A673 (cell line): ENCODE results near the gene KCNIP4. TPM values are rescaled to one million over a fixed set of nuclear protein-coding genes. Genes with fewer than 3 reads are reported as not detected.
"Not testable (repeated sequence)": the region's sequence is repeated elsewhere in the genome, so short reads cannot be mapped to it uniquely, and the experiment has no call there.

Experiments
- Bru-seq: library from RNA; stranded (reverse); fragments of 400-500 nt; gene quantifications from one replicate; lab custom pipeline; 2021; lab: Mats Ljungman, UMichigan
- BruChase-seq, 2 experiments: library from RNA; stranded (reverse); fragments of 400-500 nt; gene quantifications; one replicate each; lab custom pipeline; 2021; lab: Mats Ljungman, UMichigan
- BruUV-seq: library from RNA; stranded (reverse); fragments of 400-500 nt; replicated peaks from 2 replicates; lab custom pipeline; 2021; lab: Mats Ljungman, UMichigan
- CTCF ChIA-PET: fragments of 300-600 bp; sonication (Branson Sonifier 250); formaldehyde crosslinking; loops from one replicate; lab custom pipeline; 2022; ENCODE audit warnings: antibody characterized with exemption; lab: Charles Lee
- POLR2A ChIA-PET: fragments of 300-600 bp; sonication (Branson Sonifier 250); formaldehyde crosslinking; loops from one replicate; lab custom pipeline; 2022; ENCODE audit warnings: antibody characterized with exemption; ENCODE audit not compliant: low non-redundant PET; lab: Charles Lee
- DNase-seq: peaks from one replicate; pipeline ENCODE4 v3.0.0-alpha.2; 2015; ENCODE audit warnings: low spot score
- H3K27ac ChIP-seq: fragments of 200-600 bp; sonication (generic); 2 replicates; pipeline ENCODE4 v1.5.1; 2016; ENCODE audit warnings: mixed run types, low read depth, mild to moderate bottlenecking, mixed read lengths, antibody characterized with exemption, low read length; ENCODE audit not compliant: poor library complexity, severe bottlenecking
- H3K27me3 ChIP-seq: fragments of 200-600 bp; sonication (generic); replicated peaks from 2 replicates; pipeline ENCODE4 v1.6.1; 2017; ENCODE audit warnings: mixed run types, low read depth, mild to moderate bottlenecking, mixed read lengths, antibody characterized with exemption, low read length; ENCODE audit not compliant: insufficient read depth, poor library complexity
- H3K36me3 ChIP-seq: fragments of 200-600 bp; sonication (generic); 2 replicates; pipeline ENCODE4 v1.6.1; 2016; ENCODE audit warnings: mixed run types, mild to moderate bottlenecking, mixed read lengths, antibody characterized with exemption, low read length; ENCODE audit not compliant: insufficient read depth, poor library complexity, severe bottlenecking
- H3K4me1 ChIP-seq: fragments of 200-600 bp; sonication (generic); 2 replicates; pipeline ENCODE4 v1.6.1; 2017; ENCODE audit warnings: mixed run types, mild to moderate bottlenecking, mixed read lengths, antibody characterized with exemption, low read length; ENCODE audit not compliant: insufficient read depth, poor library complexity, severe bottlenecking
- H3K4me3 ChIP-seq: fragments of 200-600 bp; sonication (generic); 2 replicates; pipeline ENCODE4 v1.5.1; 2016; ENCODE audit warnings: low read depth, mixed run types, mild to moderate bottlenecking, mixed read lengths, low read length; ENCODE audit not compliant: poor library complexity, severe bottlenecking
- H3K9me3 ChIP-seq: fragments of 200-600 bp; sonication (generic); 2 replicates; pipeline ENCODE4 v1.6.1; 2016; ENCODE audit warnings: mixed run types, low read depth, mild to moderate bottlenecking, mixed read lengths, antibody characterized with exemption, low read length; ENCODE audit not compliant: poor library complexity, severe bottlenecking
- EZH2 ChIP-seq: fragments of 200-600 bp; sonication (generic); IDR thresholded peaks from 2 replicates; pipeline ENCODE4 v1.6.1; 2017; ENCODE audit warnings: borderline replicate concordance, low read depth, mild to moderate bottlenecking, mixed read lengths, antibody characterized with exemption, low read length; ENCODE audit not compliant: poor library complexity, severe bottlenecking
- intact Hi-C: fragments of 100-400 bp; cut with micrococcal nuclease; formaldehyde crosslinking; loops from one replicate; pipeline ENCODE4 v1.10.0; 2022; ENCODE audit not compliant: unreplicated experiment
- long read RNA-seq: library from polyadenylated mRNA; stranded (forward); transcript quantifications from one replicate; pipeline ENCODE4 v2.0.0, GENCODE V29; 2022
- total RNA-seq: library from RNA; stranded (reverse); gene quantifications from 2 replicates; pipeline ENCODE4 v1.2.3, GENCODE V29; 2021
- TF ChIP-seq, protein P1 (sequence below): fragments of 300-800, 200-600 bp; sonication (generic); conservative IDR thresholded peaks from 2 replicates; pipeline ENCODE4 v1.5.1; 2017; ENCODE audit warnings: low read depth, mild to moderate bottlenecking, antibody characterized with exemption, low read length, moderate library complexity, mixed read lengths

The KCNIP4 gene
- total RNA-seq (not detected in 2 replicates), Bru-seq, nascent RNA (percentile 2 among the genes with signal in this experiment), BruChase-seq, experiment 1, labeled RNA remaining after a 2-hour chase (percentile 5 among the genes with signal in this experiment), BruChase-seq, experiment 2, labeled RNA remaining after a 6-hour chase (percentile 12 among the genes with signal in this experiment)
- long read RNA-seq, partial matches to known transcripts = 0 of 1 reads
- long read RNA-seq, other reads (novel, unspliced or antisense) = 1 of 1 reads

GRCh38 chr4:21948347-21949072 lies at the start of gene KCNIP4:
TSS of gene KCNIP4 (minus strand) at chr4:21948772.
- no peak within 1 kb of the TSS for H3K27ac ChIP-seq
- no peaks in the 10 kb centered on the region for H3K4me1 ChIP-seq
- no peaks in the 10 kb centered on the region for H3K36me3 ChIP-seq
- peak within 1 kb of the TSS; percentile 4 for H3K4me3 ChIP-seq
- POLR2A ChIA-PET = no interaction called here
- peak; percentile 7 for DNase-seq
- H3K9me3 ChIP-seq = no peaks in the 10 kb centered on the region
- peaks cover 34% of the 10 kb centered on the region for H3K27me3 ChIP-seq
- intact Hi-C loops = no loop called here
- TF ChIP-seq, protein P1, sequence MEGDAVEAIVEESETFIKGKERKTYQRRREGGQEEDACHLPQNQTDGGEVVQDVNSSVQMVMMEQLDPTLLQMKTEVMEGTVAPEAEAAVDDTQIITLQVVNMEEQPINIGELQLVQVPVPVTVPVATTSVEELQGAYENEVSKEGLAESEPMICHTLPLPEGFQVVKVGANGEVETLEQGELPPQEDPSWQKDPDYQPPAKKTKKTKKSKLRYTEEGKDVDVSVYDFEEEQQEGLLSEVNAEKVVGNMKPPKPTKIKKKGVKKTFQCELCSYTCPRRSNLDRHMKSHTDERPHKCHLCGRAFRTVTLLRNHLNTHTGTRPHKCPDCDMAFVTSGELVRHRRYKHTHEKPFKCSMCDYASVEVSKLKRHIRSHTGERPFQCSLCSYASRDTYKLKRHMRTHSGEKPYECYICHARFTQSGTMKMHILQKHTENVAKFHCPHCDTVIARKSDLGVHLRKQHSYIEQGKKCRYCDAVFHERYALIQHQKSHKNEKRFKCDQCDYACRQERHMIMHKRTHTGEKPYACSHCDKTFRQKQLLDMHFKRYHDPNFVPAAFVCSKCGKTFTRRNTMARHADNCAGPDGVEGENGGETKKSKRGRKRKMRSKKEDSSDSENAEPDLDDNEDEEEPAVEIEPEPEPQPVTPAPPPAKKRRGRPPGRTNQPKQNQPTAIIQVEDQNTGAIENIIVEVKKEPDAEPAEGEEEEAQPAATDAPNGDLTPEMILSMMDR = no peak
- TF ChIP-seq EZH2 = peak; percentile 37
- no TSS peak for BruUV-seq
- CTCF ChIA-PET = no interaction called here

DNA sequence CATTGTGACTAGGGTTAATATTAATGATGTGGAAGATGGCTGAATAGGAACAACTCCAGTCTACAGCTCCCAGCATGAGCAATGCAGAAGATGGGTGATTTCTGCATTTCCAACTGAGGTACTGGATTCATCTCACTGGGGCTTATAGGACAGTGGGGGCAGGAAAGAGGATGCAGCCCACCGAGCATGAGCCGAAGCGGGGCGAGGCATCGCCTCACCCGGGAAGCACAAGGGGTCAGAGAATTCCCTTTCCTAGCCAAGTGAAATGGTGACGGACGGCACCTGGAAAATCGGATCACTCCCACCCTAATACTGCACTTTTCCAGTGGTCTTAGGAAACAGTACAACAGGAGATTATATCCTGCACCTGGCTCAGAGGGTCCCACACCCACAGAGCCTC lies 48.0 kb upstream of the KCNIP4 start:
- H3K36me3 ChIP-seq, CTCF ChIA-PET, H3K9me3 ChIP-seq, H3K27me3 ChIP-seq, H3K4me3 ChIP-seq, H3K27ac ChIP-seq, DNase-seq, H3K4me1 ChIP-seq, POLR2A ChIA-PET, intact Hi-C loops, BruUV-seq: not testable (repeated sequence)

DNA sequence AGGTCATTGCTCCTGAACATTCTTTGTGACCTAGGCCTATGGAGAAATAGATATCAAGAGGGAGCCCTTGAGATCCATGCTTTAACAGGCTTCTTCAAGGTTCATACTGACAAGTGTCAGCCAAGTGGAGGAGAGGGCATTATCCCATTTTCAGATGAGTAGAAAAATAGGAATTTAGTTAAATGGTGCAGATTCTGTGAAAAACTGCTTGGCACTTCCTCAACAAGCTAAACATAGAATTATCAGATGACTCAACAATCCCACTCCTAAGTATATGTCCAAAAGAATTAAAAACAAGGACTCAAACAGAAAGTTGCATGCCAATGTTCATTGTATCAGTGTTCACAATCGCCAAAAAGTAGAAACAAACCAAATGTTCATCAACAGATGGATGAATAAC lies 43.8 kb upstream of the KCNIP4 start:
- intact Hi-C loops = no loop called here
- Histone ChIP-seq H3K9me3 (peaks cover 3% of the 10 kb centered on the region), H3K27me3 (no peaks in the 10 kb centered on the region), H3K36me3 (no peaks in the 10 kb centered on the region), H3K4me1 (no peaks in the 10 kb centered on the region), H3K27ac (no peak overlapping the region), H3K4me3 (no peak overlapping the region)
- ChIA-PET POLR2A (no interaction called here), CTCF (no interaction called here)
- no peak for DNase-seq
- no TSS peak for BruUV-seq
- TF ChIP-seq, protein P1 = no peak
- no peak for TF ChIP-seq EZH2
